Measurements from ENCODE around the gene ZNF592. TPM values are rescaled to one million over a fixed set of nuclear protein-coding genes. Genes with fewer than 3 reads are reported as not detected.

The ZNF592 gene
- total RNA-seq, 2 donors from 2014 or later, result 20.8 to 38.7 TPM

DNA sequence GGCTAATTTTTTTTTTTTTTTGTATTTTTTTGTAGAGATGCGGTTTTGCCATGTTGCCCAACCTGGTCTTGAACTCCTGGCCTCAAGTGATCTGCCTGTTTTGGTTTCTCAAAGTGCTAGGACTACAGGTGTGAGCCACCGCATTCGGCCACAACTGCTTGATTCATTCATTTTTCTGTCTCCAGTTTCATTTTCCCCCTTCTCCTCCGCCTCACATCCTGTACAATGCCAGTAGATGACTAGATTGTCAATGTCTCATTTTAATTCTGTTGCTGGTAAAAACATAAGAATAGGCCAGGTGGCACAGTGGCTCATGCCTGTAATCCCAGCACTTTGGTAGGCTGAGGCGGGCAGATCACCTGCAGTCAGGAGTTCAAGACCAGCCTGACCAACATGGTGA lies 12.0 kb upstream of the ZNF592 start:
- Histone ChIP-seq H3K27ac (no peak overlapping the region), H3K36me3 (no peaks in the 10 kb centered on the region), H3K4me3 (no peak overlapping the region), H3K27me3 (replicated peaks; ENCODE audit: insufficient read depth) (no peaks in the 10 kb centered on the region), H3K4me1 (replicated peaks) (no peaks in the 10 kb centered on the region), H3K9me3 (no peaks in the 10 kb centered on the region)
- intact Hi-C loops (cut with DNase I), result no loop called here
- 98% methylated on average over 5 of the region's 5 CpGs for WGBS
- TF ChIP-seq POLR2A (IDR thresholded peaks at IDR 0.05) (no peak), POLR2AphosphoS5 (IDR thresholded peaks at IDR 0.05) (no peak)
- TF ChIP-seq, protein P1, sequence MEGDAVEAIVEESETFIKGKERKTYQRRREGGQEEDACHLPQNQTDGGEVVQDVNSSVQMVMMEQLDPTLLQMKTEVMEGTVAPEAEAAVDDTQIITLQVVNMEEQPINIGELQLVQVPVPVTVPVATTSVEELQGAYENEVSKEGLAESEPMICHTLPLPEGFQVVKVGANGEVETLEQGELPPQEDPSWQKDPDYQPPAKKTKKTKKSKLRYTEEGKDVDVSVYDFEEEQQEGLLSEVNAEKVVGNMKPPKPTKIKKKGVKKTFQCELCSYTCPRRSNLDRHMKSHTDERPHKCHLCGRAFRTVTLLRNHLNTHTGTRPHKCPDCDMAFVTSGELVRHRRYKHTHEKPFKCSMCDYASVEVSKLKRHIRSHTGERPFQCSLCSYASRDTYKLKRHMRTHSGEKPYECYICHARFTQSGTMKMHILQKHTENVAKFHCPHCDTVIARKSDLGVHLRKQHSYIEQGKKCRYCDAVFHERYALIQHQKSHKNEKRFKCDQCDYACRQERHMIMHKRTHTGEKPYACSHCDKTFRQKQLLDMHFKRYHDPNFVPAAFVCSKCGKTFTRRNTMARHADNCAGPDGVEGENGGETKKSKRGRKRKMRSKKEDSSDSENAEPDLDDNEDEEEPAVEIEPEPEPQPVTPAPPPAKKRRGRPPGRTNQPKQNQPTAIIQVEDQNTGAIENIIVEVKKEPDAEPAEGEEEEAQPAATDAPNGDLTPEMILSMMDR (IDR thresholded peaks at IDR 0.05), result no peak
- no peak for DNase-seq (ENCODE audit: low spot score)

DNA sequence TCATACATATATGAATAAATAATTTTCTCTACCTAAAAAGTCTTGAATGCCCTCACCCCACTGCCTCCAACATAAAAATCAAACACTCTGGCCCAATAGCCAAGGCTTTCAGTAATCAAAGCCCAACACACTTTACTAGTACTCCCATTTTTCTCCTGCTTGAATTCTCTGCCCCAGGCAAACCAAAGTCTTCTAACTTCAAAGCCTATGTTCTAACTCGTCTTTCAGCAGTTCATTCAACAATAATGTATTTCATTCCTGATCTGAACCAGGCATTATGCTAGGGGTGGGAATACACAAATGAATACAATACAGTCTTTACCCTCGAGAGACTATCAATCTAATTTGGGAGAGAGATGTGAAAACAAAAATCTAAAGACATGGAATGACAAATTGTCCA lies 11.4 kb upstream of the ZNF592 start:
- Histone ChIP-seq H3K4me1 (replicated peaks) (no peaks in the 10 kb centered on the region), H3K27ac (no peak overlapping the region), H3K9me3 (no peaks in the 10 kb centered on the region), H3K4me3 (no peak overlapping the region), H3K27me3 (replicated peaks; ENCODE audit: insufficient read depth) (no peaks in the 10 kb centered on the region), H3K36me3 (no peaks in the 10 kb centered on the region)
- DNase-seq (ENCODE audit: low spot score), result no peak
- intact Hi-C loops (cut with DNase I), result no loop called here
- TF ChIP-seq, protein P1 (IDR thresholded peaks at IDR 0.05), result no peak
- TF ChIP-seq POLR2A (IDR thresholded peaks at IDR 0.05), result no peak
- WGBS, result 49% methylated on average over 2 of the region's 2 CpGs

DNA sequence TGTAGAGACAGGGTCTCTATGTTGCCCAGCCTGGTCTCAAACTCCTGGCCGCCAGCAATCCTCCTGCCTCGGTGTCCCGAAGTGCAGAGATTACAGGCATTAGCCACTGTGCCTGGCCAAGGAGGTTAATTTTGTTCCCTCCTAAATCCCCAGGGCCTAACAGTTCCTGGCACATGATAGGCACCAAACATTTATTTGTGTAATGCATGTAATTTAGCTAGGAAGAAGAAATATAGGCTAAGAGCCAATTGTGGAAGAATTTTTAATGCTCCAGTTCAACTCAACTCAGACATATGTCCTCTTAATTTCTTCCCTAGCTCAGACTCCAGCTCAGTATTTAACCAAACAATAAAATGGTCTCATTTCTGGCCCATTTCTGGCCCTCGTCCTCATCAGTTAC lies 7.7 kb upstream of the ZNF592 start:
- Histone ChIP-seq H3K9me3 (no peaks in the 10 kb centered on the region), H3K4me3 (no peak overlapping the region), H3K27ac (no peak overlapping the region), H3K27me3 (replicated peaks; ENCODE audit: insufficient read depth) (no peaks in the 10 kb centered on the region), H3K4me1 (replicated peaks) (no peaks in the 10 kb centered on the region), H3K36me3 (no peaks in the 10 kb centered on the region)
- intact Hi-C loops (cut with DNase I), result loop anchor here (10.0 kb wide), 1 partner anchor 86 kb away; the partner anchor contains the start of genes NMB and WDR73
- DNase-seq (ENCODE audit: low spot score), result no peak
- TF ChIP-seq POLR2A (IDR thresholded peaks at IDR 0.05) (no peak), POLR2AphosphoS5 (IDR thresholded peaks at IDR 0.05) (no peak)
- TF ChIP-seq, protein P1 (IDR thresholded peaks at IDR 0.05), result no peak
- 88% methylated on average over 4 of the region's 4 CpGs for WGBS

DNA sequence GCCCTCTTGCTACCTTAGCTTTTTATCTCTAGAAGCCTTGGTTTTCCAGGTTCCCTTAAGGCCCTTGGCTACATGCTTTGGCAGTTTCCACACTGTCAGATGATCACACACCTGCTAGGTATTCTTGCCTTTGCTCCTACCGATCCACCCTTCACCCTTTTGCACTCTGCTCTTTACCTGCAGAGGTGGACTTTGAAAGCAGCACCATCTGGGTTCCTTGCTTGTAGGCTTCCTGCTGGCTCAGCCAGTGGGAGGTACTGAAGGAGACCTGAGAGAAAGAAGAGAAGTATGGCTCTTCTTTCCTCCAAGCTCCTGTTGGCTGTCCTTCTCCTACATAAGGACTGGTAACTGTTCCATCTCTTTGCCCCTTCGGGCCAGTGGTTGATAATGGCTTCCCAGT lies 7.3 kb upstream of the ZNF592 start:
- no peak for DNase-seq (ENCODE audit: low spot score)
- no peak overlapping the region for H3K4me3 ChIP-seq

More for the DNA sequence above, 7.3 kb upstream of the ZNF592 start:
- no peaks in the 10 kb centered on the region for H3K27me3 ChIP-seq (replicated peaks; ENCODE audit: insufficient read depth)
- no peaks in the 10 kb centered on the region for H3K36me3 ChIP-seq
- H3K9me3 ChIP-seq, result no peaks in the 10 kb centered on the region
- no peaks in the 10 kb centered on the region for H3K4me1 ChIP-seq (replicated peaks)
- TF ChIP-seq, protein P1 (IDR thresholded peaks at IDR 0.05), result no peak
- no peak for TF ChIP-seq POLR2A (IDR thresholded peaks at IDR 0.05)
- TF ChIP-seq POLR2AphosphoS5 (IDR thresholded peaks at IDR 0.05), result no peak
- 86% methylated on average over 2 of the region's 2 CpGs for WGBS
- H3K27ac ChIP-seq, result no peak overlapping the region
- intact Hi-C loops (cut with DNase I), result loop anchor here (10.0 kb wide), 1 partner anchor 86 kb away; the partner anchor contains the start of genes NMB and WDR73
